Measurements from ENCODE around the gene SHANK3.

The SHANK3 gene

GRCh38 chr22:50721257-50721844, 48.7 kb downstream of the SHANK3 start:
- no peak overlapping the region for H3K4me3 ChIP-seq (ENCODE audit: low read depth, low read length)
- in situ Hi-C loops (cut with HindIII; ENCODE audit: low sequenced_read_pairs): no loop called here
- TF ChIP-seq CTCF (IDR thresholded peaks at IDR 0.05; ENCODE audit: low read depth, low read length, missing control alignments): no peak
- no peak for DNase-seq (ENCODE audit: low read depth)

GRCh38 chr22:50722048-50722701, 49.6 kb downstream of the SHANK3 start:
- no peak for TF ChIP-seq CTCF (IDR thresholded peaks at IDR 0.05; ENCODE audit: low read depth, low read length, missing control alignments)
- DNase-seq (ENCODE audit: low read depth): no peak
- in situ Hi-C loops (cut with HindIII; ENCODE audit: low sequenced_read_pairs): no loop called here
- H3K4me3 ChIP-seq (ENCODE audit: low read depth, low read length): no peak overlapping the region

All from astrocyte of the cerebellum (primary cell).